Sigmoid colon (tissue), 4 donors: ENCODE results near the gene GLG1.

Experiments
- EP300 ChIP-seq, 4 donors: sonication (generic); formaldehyde crosslinking; IDR thresholded peaks; one replicate each; pipeline ENCODE4 v1.6.1; 2017; ENCODE audit warnings: antibody characterized with exemption in 4 of 4
- POLR2AphosphoS5 ChIP-seq, 4 donors: sonication (generic); formaldehyde crosslinking; IDR thresholded peaks; one replicate each; pipeline ENCODE4 v1.6.1; 2017; ENCODE audit warnings: antibody characterized with exemption in 4 of 4

GRCh38 chr16:74574146-74574545, 32.8 kb downstream of the GLG1 start:
- TF ChIP-seq EP300 (IDR thresholded peaks at IDR 0.05), result no peak
- TF ChIP-seq POLR2AphosphoS5 (IDR thresholded peaks at IDR 0.05), result no peak
